ENCODE data around the gene GREB1L.

DNA sequence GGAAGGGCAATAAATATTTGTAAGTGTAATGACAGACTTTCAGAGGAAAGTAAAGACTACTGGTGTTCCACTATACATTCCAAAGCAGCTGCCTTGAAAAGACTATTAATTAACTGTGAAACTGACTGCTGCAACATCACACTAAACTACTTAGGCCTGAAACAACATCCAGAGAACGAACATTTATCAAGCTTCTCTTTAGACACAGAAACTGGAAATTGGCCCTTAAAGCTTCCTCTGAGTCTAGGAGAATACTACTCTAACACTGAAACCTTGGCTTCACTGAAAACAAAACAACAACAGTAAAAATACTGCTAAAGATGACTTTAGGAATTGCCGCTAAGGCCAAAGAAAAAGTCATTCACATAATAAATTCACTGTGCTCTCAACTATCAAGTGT lies 283.9 kb downstream of the GREB1L start:
- TF ChIP-seq, protein P1, sequence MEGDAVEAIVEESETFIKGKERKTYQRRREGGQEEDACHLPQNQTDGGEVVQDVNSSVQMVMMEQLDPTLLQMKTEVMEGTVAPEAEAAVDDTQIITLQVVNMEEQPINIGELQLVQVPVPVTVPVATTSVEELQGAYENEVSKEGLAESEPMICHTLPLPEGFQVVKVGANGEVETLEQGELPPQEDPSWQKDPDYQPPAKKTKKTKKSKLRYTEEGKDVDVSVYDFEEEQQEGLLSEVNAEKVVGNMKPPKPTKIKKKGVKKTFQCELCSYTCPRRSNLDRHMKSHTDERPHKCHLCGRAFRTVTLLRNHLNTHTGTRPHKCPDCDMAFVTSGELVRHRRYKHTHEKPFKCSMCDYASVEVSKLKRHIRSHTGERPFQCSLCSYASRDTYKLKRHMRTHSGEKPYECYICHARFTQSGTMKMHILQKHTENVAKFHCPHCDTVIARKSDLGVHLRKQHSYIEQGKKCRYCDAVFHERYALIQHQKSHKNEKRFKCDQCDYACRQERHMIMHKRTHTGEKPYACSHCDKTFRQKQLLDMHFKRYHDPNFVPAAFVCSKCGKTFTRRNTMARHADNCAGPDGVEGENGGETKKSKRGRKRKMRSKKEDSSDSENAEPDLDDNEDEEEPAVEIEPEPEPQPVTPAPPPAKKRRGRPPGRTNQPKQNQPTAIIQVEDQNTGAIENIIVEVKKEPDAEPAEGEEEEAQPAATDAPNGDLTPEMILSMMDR (conservative IDR thresholded peaks at IDR 0.05) = no peak
- TF ChIP-seq ZFX (IDR thresholded peaks at IDR 0.05) = no peak
